HCT116 (cell line): ENCODE data around the gene ITPK1. TPM values are rescaled to one million over a fixed set of nuclear protein-coding genes. Genes with fewer than 3 reads are reported as not detected.

Experiments used
- ATAC-seq: fragments of 200-7000 bp; cut with Tn5 transposase; 2 replicates; pipeline ENCODE4 v1.9.1; 2020; ENCODE audit warnings: mild to moderate bottlenecking, moderate library complexity
- BruUV-seq: library from RNA; stranded (reverse); fragments of 400-500 nt; replicated peaks from 2 replicates; lab custom pipeline; 2021; lab: Mats Ljungman, UMichigan
- CTCF ChIA-PET: fragments of 300-600 bp; sonication (Branson Sonifier 250); formaldehyde crosslinking; loops from one replicate; lab custom pipeline; 2021; ENCODE audit warnings: antibody characterized with exemption; lab: Charles Lee
- POLR2A ChIA-PET: fragments of 300-600, 350-600 bp; sonication (Branson Sonifier 250); formaldehyde crosslinking; loops from one replicate; lab custom pipeline; 2021; ENCODE audit warnings: antibody characterized with exemption; lab: Charles Lee
- RAD21 ChIA-PET, 2 experiments: fragments of 300-600 bp; sonication (Branson Sonifier 250); formaldehyde crosslinking; loops; one replicate each; lab custom pipeline; 2023; ENCODE audit warnings: low total read pairs in 2 of 2; ENCODE audit not compliant: uncharacterized antibody in 2 of 2, unreplicated experiment in 2 of 2, low non-redundant PET in 1 of 2; lab: Charles Lee
- DNase-seq: peaks from one replicate; pipeline ENCODE4 v3.0.0-alpha.2; 2010; ENCODE audit warnings: low read depth, low spot score
- H2AFZ ChIP-seq: fragments of 200-600 bp; shearing (Covaris generic), sonication (generic); 2 replicates; pipeline ENCODE4 v1.6.1; 2017; ENCODE audit warnings: low read depth, mixed run types, mixed read lengths, antibody characterized with exemption, low read length; ENCODE audit not compliant: poor library complexity, severe bottlenecking
- H3K27ac ChIP-seq: 2 replicates; pipeline ENCODE4 v1.5.1; 2012; ENCODE audit warnings: low read depth, low read length
- H3K27me3 ChIP-seq: fragments of 200-600 bp; sonication (generic); 2 replicates; pipeline ENCODE4 v1.6.1; 2016; ENCODE audit warnings: mixed run types, low read length, mixed read lengths; ENCODE audit not compliant: insufficient read depth
- H3K36me3 ChIP-seq, 2 experiments: fragments of 200-500 bp in 1 of 2; fragments of 200-600 bp in 1 of 2; sonication (Bioruptor generic) in 1 of 2; sonication (generic) in 1 of 2; 2 replicates each; pipeline versions ENCODE4 v1.5.1 to v1.6.1; 2014 to 2016; ENCODE audit warnings: low read length in 2 of 2, inconsistent platforms in 1 of 2, mixed read lengths in 1 of 2, mixed run types in 1 of 2; ENCODE audit not compliant: insufficient read depth in 2 of 2, control insufficient read depth in 1 of 2
- H3K4me1 ChIP-seq, 2 experiments: fragments of 200-600 bp in 1 of 2; sonication (generic) in 1 of 2; 2 replicates each; pipeline versions ENCODE4 v1.5.1 to v1.6.1; 2012 to 2017; ENCODE audit warnings: low read length in 2 of 2, inconsistent platforms in 1 of 2, mild to moderate bottlenecking in 1 of 2, mixed read lengths in 1 of 2, mixed run types in 1 of 2, moderate library complexity in 1 of 2; ENCODE audit not compliant: insufficient read depth in 2 of 2, control insufficient read depth in 1 of 2
- H3K4me2 ChIP-seq: fragments of 200-600 bp; sonication (generic); 2 replicates; pipeline ENCODE4 v1.6.1; 2017; ENCODE audit warnings: mixed run types, low read length, mixed read lengths
- H3K4me3 ChIP-seq, 2 experiments: fragments of 200-600 bp in 1 of 2; sonication (generic) in 1 of 2; replicated peaks in 1 of 2; 2 replicates each; pipeline ENCODE4 v1.5.1; 2011 to 2016; ENCODE audit warnings: low read length in 2 of 2, control low read depth in 1 of 2, low read depth in 1 of 2, mild to moderate bottlenecking in 1 of 2, mixed read lengths in 1 of 2, mixed run types in 1 of 2
- H3K79me2 ChIP-seq: fragments of 200-600 bp; sonication (generic); 2 replicates; pipeline ENCODE4 v1.6.1; 2017; ENCODE audit warnings: mild to moderate bottlenecking, mixed run types, low read length, moderate library complexity, mixed read lengths; ENCODE audit not compliant: insufficient read depth
- H3K9ac ChIP-seq: fragments of 200-600 bp; sonication (generic); 2 replicates; pipeline ENCODE4 v1.6.1; 2016; ENCODE audit warnings: low read length, mixed read lengths
- H3K9me2 ChIP-seq: fragments of 200-600 bp; sonication (generic), shearing (Covaris generic); 2 replicates; pipeline ENCODE4 v1.6.1; 2017; ENCODE audit warnings: mixed run types, mild to moderate bottlenecking, moderate library complexity; ENCODE audit not compliant: insufficient read depth
- H3K9me3 ChIP-seq, 2 experiments: fragments of 200-500 bp in 1 of 2; fragments of 200-600 bp in 1 of 2; sonication (Bioruptor generic) in 1 of 2; sonication (generic) in 1 of 2; 2 replicates each; pipeline ENCODE4 v1.6.1; 2014 to 2017; ENCODE audit warnings: low read length in 2 of 2, mixed read lengths in 2 of 2, inconsistent platforms in 1 of 2, low read depth in 1 of 2, mild to moderate bottlenecking in 1 of 2, mixed run types in 1 of 2, moderate library complexity in 1 of 2; ENCODE audit not compliant: control insufficient read depth in 1 of 2, insufficient read depth in 1 of 2
- H4K20me1 ChIP-seq: fragments of 200-600 bp; sonication (generic), shearing (Covaris generic); 2 replicates; pipeline ENCODE4 v1.6.1; 2017; ENCODE audit warnings: mixed run types, mild to moderate bottlenecking, moderate library complexity; ENCODE audit not compliant: insufficient read depth
- EGR1 ChIP-seq: IDR thresholded peaks from 2 replicates; pipeline ENCODE4 v1.6.1; 2012; ENCODE audit warnings: low read depth
- EZH2 ChIP-seq: fragments of 200-600 bp; sonication (generic); IDR thresholded peaks from 2 replicates; pipeline ENCODE4 v1.6.1; 2017; ENCODE audit warnings: antibody characterized with exemption, mixed run types
- EZH2phosphoT487 ChIP-seq: fragments of 200-600 bp; IDR thresholded peaks from 2 replicates; pipeline ENCODE4 v1.6.1; 2018; ENCODE audit warnings: antibody characterized with exemption, borderline replicate concordance
- FOSL1 ChIP-seq: IDR thresholded peaks from 2 replicates; pipeline ENCODE4 v1.6.1; 2012; ENCODE audit warnings: low read depth
- POLR2A ChIP-seq: IDR thresholded peaks from 2 replicates; pipeline ENCODE4 v1.7.0; 2011; ENCODE audit warnings: borderline replicate concordance; ENCODE audit not compliant: insufficient read depth, insufficient read length; ENCODE audit errors: extremely low read depth
- SP1 ChIP-seq: IDR thresholded peaks from 2 replicates; pipeline ENCODE4 v1.6.1; 2012; ENCODE audit warnings: low read depth
- SRF ChIP-seq: IDR thresholded peaks from 2 replicates; pipeline ENCODE4 v1.6.1; 2012; ENCODE audit warnings: low read depth
- ZNF274 ChIP-seq: fragments of 200-500 bp; sonication (Bioruptor generic); IDR thresholded peaks from 2 replicates; pipeline ENCODE4 v1.6.1; 2014; ENCODE audit warnings: mild to moderate bottlenecking, low read depth, low read length, inconsistent platforms
- intact Hi-C: fragments of 100-400 bp; cut with micrococcal nuclease; formaldehyde crosslinking; loops from 2 replicates; pipeline ENCODE4 v1.10.0; 2022
- total RNA-seq: library from RNA; stranded (reverse); gene quantifications from one replicate; pipeline ENCODE4 v1.2.1, GENCODE V29; 2021; ENCODE audit not compliant: unreplicated experiment
- TF ChIP-seq, protein P1 (sequence below), 3 experiments: fragments of 200-600 bp in 1 of 3; sonication (generic) in 1 of 3; IDR thresholded peaks in 2 of 3; conservative IDR thresholded peaks in 1 of 3; 2 replicates each; pipeline ENCODE4 v1.5.1; 2012 to 2017; ENCODE audit warnings: low read depth in 2 of 3, low read length in 2 of 3, antibody characterized with exemption in 1 of 3, borderline replicate concordance in 1 of 3, control low read depth in 1 of 3, mild to moderate bottlenecking in 1 of 3, mixed read lengths in 1 of 3, mixed run types in 1 of 3, moderate library complexity in 1 of 3; ENCODE audit not compliant: insufficient read depth in 1 of 3

The ITPK1 gene
- total RNA-seq, 1 experiment from 2014 or later: 70.2 TPM

DNA sequence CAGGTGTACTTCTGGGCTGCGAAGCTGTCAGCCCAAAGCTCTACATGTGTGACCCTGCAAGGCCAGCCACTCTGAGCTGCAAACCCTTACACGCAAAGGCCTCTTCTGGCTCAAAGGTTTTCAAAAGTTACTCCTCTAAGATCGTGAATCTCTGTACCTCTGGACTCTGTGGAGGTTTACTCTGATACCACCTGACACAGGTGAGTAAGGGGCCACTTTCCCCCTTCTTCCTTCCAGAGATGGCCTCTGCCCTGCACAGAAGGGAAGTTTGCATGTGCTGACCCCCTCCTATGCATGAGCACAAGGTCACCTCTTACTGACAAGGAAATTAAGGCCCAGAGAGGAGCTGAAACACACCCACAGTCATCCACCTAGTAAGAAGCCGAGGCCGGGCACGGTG, 14.5 kb downstream of the ITPK1 start:
- no TSS peak for BruUV-seq
- Histone ChIP-seq H3K27ac (no peak overlapping the region), H3K4me1 (peaks cover 22 to 30% of the 10 kb centered on the region in 2 experiments), H4K20me1 (no peaks in the 10 kb centered on the region), H3K9ac (no peak overlapping the region), H3K27me3 (no peaks in the 10 kb centered on the region), H3K36me3 (no peaks in the 10 kb centered on the region; a peak in 1 of 4 replicates), H3K79me2 (peaks cover 59% of the 10 kb centered on the region), H3K9me3 (no peaks in the 10 kb centered on the region), H3K9me2 (no peaks in the 10 kb centered on the region), H3K4me2 (no peak overlapping the region), H3K4me3 (no peak overlapping the region), H2AFZ (no peak overlapping the region)
- intact Hi-C loops: no loop called here
- no peak for ATAC-seq
- ChIA-PET POLR2A (no interaction called here), CTCF (interaction anchor here (3.3 kb wide), 1 partner anchor 12 kb away, joined by 19 read pairs; no protein-coding TSS in a partner anchor), RAD21 (no interaction called here)
- DNase-seq: no peak
- TF ChIP-seq, protein P1, sequence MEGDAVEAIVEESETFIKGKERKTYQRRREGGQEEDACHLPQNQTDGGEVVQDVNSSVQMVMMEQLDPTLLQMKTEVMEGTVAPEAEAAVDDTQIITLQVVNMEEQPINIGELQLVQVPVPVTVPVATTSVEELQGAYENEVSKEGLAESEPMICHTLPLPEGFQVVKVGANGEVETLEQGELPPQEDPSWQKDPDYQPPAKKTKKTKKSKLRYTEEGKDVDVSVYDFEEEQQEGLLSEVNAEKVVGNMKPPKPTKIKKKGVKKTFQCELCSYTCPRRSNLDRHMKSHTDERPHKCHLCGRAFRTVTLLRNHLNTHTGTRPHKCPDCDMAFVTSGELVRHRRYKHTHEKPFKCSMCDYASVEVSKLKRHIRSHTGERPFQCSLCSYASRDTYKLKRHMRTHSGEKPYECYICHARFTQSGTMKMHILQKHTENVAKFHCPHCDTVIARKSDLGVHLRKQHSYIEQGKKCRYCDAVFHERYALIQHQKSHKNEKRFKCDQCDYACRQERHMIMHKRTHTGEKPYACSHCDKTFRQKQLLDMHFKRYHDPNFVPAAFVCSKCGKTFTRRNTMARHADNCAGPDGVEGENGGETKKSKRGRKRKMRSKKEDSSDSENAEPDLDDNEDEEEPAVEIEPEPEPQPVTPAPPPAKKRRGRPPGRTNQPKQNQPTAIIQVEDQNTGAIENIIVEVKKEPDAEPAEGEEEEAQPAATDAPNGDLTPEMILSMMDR (IDR thresholded peaks at IDR 0.05 in 2 of 3, conservative IDR thresholded peaks at IDR 0.05 in 1 of 3; ENCODE audit: borderline replicate concordance in 1 of 3, insufficient read depth in 1 of 3, low read depth in 2 of 3, low read length in 2 of 3): no peak
- TF ChIP-seq FOSL1 (no peak), POLR2A (no peak)

DNA sequence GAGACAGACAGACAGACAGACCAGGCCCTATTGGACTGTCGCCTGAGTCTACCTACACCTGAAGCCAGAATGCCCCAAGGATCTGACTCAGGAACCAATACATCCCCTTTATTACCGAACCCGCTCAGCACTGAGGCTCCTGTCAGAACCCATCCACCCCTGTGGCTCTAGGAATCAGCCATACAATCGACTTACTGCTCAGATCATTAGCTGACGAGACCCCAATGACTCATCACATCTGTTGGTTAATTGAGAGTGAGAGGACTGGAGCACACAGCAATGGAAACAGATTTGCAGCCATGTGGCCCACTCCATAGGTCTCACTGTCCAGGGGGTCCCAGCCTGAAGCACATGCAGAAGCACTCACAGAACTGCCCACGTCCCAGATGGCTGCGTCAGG, 15.2 kb downstream of the ITPK1 start:
- no peak overlapping the region for H3K4me2 ChIP-seq
- ChIA-PET CTCF (no interaction called here), POLR2A (no interaction called here), RAD21 (no interaction called here)
- no peak overlapping the region for H3K4me3 ChIP-seq
- TF ChIP-seq EZH2phosphoT487: no peak
- TF ChIP-seq FOSL1: no peak
- no peak for TF ChIP-seq SRF
- TF ChIP-seq SP1: no peak
- no peak for TF ChIP-seq EGR1
- TF ChIP-seq EZH2: no peak
- TF ChIP-seq ZNF274: no peak
- no peak for TF ChIP-seq POLR2A
- no peaks in the 10 kb centered on the region for H3K9me3 ChIP-seq
- H2AFZ ChIP-seq: no peak overlapping the region
- no peaks in the 10 kb centered on the region; a peak in 1 of 4 replicates for H3K36me3 ChIP-seq
- peaks cover 62% of the 10 kb centered on the region for H3K79me2 ChIP-seq
- ATAC-seq (no peak), DNase-seq (no peak)
- H3K9me2 ChIP-seq: no peaks in the 10 kb centered on the region
- BruUV-seq: no TSS peak
- H3K27ac ChIP-seq: no peak overlapping the region
- intact Hi-C loops: no loop called here
- H3K4me1 ChIP-seq: peaks cover 20 to 24% of the 10 kb centered on the region in 2 experiments
- H4K20me1 ChIP-seq: no peaks in the 10 kb centered on the region
- H3K9ac ChIP-seq: no peak overlapping the region
- H3K27me3 ChIP-seq: no peaks in the 10 kb centered on the region
